ENCODE results near the gene CTNNAL1.
"Not testable (repeated sequence)": the region's sequence is repeated elsewhere in the genome, so short reads cannot be mapped to it uniquely, and the experiment has no call there.

Gene CTNNAL1

GRCh38 chr9:109012876-109013678, at the start of gene CTNNAL1:
CTNNAL1 (minus strand) TSS chr9:109013499; CDS start chr9:109013442, 57 bp downstream.
- DNase-seq (ENCODE audit: low read depth in 2 of 2) = peak; percentile 65 to 88

GRCh38 chr9:109062543-109062942, 49.2 kb upstream of the CTNNAL1 start:
- no peak for DNase-seq (ENCODE audit: low read depth in 2 of 2)

DNA sequence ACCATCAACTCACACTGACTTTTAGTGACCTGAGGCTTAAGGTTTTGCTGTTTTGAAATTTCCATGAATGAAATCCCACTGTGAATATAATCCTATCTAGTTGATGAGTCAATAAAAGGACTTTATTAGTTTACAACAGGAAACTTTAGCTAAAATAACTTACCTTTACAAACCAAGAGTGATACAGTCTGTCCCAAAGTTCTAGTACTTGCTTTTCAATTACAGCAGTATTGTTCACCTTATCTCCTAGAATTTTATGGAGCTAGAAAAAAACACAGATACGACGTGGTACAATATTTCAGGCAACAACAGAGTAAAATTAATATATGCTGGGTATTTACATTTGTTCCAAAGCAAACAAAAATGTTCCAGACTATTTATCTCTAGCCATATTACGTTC, 46.9 kb upstream of the CTNNAL1 start:
- DNase-seq (ENCODE audit: low read depth in 2 of 2) = no peak

DNA sequence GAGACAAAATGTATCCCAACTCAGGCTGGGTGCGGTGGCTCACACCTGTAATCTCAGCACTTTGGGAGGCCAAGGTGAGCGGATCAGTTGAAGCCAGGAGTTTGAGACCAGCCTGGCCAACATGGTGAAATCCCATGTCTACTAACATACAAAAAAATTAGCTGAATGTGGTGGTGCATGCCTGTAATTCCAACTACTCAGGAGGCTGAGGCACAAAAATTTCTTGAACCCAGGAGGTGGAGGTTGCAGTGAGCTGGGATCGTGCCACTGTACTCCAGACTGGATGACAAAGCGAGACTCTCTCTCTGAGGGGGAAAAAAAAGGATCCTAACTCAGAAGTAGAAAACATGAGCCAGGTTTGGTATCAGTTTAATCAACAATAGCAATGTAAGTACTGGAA, 39.8 kb upstream of the CTNNAL1 start:
- not testable (repeated sequence) for DNase-seq (ENCODE audit: low read depth in 2 of 2)

DNA sequence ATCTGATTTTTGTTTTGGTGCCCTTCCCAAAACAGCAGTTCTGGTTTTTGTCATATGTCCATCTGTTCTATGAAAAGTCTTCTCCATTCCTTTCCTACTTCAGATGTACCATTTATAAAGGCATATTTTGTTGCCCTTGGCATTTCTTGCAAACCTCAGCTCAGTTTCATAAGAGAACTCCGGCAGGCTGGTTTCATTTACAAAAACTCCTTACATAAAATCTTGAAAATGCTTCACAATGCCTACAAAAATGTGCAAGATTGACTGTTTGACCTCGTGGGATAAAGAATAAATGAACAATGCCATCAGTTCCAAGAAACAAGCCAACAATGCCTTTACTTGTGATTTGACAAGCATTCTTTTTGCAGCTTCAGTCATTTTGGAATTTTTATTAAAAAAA, 39.1 kb upstream of the CTNNAL1 start:
- DNase-seq (ENCODE audit: low read depth in 2 of 2) = no peak

- no peak for DNase-seq (ENCODE audit: low read depth in 2 of 2)
Observed at GRCh38 chr9:109051733-109052132, 38.4 kb upstream of the CTNNAL1 start.

DNA sequence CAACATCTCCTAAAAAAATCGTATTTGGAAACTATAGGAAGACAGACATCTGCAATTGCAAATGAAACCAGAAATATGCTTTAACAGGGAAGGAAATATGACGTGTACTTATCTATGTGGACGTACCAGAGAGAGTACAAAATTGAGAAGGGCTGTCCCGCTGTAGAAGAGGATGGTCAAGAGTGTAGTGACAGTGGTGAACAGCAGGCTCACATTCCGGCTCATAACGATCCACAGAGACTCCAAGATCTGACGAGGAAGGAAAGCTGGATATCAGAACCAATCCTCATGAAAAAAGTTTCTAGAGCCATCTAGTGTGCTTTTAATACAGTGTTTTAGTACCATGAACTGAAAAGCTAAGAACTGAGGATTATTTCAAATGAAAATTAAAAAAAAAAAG, 37.1 kb upstream of the CTNNAL1 start:
- DNase-seq (ENCODE audit: low read depth in 2 of 2) = no peak

GRCh38 chr9:109048822-109049221, 35.5 kb upstream of the CTNNAL1 start:
- no peak for DNase-seq (ENCODE audit: low read depth in 2 of 2)

GRCh38 chr9:109047259-109047658, 34.0 kb upstream of the CTNNAL1 start:
- DNase-seq (ENCODE audit: low read depth in 2 of 2) = no peak

DNA sequence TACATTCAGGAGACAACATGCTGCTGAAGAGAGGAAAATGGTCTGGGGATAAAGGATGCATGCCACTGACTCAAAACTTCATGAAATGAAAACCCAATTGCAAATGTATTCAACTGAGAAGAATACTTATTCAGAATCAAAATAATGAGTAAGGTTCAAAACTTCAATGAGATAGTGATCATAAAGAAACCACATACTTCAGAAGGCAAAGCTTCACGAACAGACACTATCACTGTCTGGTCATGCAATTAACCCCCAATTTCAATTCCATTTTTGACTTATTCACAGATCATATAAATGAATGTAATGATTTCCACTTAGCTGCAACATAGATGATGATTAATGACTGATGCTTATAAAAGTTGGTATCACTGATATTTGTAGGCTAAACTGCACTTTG, 33.0 kb upstream of the CTNNAL1 start:
- no peak for DNase-seq (ENCODE audit: low read depth in 2 of 2)

DNA sequence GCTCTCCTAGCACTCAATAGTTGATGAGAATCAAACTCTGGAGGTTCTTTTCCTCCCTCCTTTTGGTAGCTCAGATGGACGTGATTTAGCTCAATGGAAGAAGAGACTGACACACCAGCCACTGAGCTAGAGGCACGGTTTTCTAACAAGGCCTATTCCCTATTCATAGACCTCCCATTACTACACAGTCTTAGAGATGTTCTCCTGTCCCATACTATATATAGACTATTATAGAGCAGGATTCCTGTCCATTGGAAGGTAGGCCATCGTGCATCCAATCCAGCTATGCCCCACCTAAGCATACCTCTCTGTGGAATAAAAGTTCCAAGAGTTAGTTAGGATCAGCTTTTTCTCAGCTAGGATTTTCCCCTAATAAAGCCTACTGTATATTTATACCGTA, 30.3 kb upstream of the CTNNAL1 start:
- no peak for DNase-seq (ENCODE audit: low read depth in 2 of 2)

GRCh38 chr9:109040571-109040970, 27.3 kb upstream of the CTNNAL1 start:
- DNase-seq (ENCODE audit: low read depth in 2 of 2) = no peak

- no peak for DNase-seq (ENCODE audit: low read depth in 2 of 2)
Observed at GRCh38 chr9:109039539-109039938, 26.2 kb upstream of the CTNNAL1 start.

DNA sequence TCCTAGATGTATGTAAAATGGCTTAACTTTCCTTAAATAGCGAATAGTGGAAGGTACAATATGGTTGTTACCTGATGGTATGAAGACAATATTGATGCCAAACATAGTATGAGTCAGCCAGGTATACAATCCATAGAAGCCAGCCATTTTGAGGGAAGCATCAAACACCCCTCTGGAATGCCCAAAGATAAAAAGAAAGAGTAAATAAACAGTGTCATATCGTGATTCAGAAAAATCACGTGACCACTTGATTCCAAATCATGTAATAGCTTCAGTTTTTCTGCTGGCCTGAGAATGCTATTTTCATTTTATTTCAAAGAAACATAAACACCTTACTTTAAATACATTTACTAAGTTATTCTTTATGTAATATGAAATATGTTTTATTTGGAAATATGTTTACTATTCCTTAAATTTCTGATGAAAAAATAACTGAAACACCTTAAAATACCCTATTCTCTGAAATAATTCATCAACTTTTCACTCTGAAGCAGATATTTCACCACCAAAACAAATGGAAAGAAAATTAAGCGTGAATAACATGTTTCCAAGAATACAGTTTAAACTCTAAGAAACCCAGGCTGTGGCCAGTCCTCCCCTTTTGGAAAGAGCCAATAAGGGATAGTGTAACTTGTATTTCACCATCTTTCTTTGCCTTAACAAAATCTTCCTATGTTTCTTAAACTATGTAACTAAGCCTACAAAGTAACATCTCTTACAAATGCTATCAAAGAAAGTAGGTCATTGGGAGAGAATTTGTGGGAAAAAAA, 24.8 kb upstream of the CTNNAL1 start:
- no peak for DNase-seq (ENCODE audit: low read depth in 2 of 2)

DNA sequence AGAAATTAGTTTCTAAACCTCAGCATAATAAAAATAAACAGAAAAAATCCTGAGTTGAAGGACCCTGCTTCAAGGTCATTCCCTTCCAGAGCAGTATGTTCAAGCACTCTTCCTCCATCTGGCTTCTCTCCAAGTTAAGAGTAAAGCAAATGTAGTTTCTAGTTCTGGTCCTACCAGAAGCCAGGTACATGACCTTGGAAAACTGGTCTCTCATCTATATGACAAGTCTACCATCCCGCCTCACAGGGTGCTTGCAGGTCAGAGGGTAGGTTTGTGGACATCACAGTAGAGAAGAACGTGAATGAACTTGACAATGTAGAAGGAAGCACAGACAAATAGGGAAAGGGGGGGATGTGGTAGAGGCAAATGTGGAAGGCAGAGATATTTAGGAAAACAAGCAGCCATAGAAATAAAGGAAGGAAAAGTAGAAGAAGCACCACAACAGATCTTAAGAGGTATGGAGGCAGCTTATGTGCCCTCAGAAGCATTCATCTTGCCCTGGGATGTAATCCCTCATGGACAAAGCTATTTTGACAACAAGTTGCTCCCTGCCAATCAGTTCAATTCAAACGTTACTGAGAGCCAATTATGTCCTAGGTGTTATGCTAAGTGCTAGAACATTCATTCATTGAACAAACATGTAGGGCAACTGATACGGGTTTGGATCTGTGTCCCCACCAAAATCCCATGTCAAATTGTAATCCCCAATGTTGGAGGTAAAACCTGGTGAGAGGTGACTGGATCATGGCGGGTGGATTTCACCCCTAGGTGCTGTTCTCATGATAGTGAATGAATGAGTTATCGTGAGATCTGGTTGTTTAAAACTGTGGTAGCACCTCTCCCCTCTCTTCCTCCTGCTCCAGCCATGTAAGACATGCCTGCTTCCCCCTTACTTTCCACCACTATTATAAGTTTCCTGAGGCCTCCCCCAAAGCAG, 23.7 kb upstream of the CTNNAL1 start:
- no peak for DNase-seq (ENCODE audit: low read depth in 2 of 2)

DNA sequence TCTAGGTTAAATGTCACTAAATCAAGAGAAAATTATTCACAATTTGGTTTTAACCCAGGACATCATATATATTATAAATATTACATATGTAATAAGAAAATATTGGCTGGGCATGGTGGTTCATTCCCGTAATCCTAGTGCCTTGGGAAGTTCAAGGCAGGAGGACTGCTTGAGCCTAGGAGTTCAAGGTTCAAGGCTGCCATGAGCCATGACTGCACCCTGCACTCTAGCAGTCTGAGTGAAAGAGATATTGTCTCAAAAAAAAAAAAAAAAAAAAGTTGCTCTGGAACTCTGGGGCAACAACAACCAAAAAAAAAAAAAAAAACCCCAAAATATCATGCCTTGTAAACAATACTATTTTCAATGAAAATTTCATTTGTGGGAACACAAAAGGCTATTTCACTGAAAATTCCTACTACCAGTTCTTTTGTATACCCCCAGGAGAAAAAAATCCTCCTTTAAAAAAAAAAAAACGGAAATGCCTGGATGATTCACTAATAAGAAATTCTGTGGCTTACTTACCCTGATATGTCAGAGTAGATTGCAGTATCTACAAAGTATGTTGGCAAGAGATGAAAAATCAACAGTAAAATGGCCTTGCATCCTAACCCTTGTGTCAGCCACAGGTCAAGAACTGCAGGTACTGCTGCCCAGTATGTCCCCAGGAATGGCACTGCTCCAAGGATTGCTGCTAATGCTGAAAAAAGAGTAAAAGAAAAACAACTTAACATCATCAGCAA, 22.6 kb upstream of the CTNNAL1 start:
- DNase-seq (ENCODE audit: low read depth in 2 of 2) = no peak

GRCh38 chr9:109033941-109034700, 20.8 kb upstream of the CTNNAL1 start:
- no peak for DNase-seq (ENCODE audit: low read depth in 2 of 2)

GRCh38 chr9:109031241-109031640, 17.9 kb upstream of the CTNNAL1 start:
- no peak for DNase-seq (ENCODE audit: low read depth in 2 of 2)

DNA sequence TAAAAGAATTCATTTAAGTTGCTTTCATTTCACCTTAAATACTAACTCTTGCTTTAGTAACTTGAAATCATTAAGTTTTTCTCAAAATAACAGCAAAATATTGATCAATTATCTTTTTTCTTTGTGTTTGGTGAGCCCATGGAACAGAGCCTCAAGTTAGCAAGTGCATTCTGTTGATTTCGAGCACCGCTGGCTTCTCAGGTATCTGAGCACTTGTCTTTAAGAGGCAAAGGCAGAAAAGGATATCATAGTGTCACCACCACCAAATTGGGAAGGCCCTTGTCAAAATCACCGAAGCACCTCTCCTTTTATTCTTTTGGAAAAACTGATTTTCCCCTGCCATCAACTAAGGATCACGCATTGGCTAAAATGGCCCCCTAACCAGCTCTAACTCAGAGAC, 17.1 kb upstream of the CTNNAL1 start:
- no peak for DNase-seq (ENCODE audit: low read depth in 2 of 2)

DNA sequence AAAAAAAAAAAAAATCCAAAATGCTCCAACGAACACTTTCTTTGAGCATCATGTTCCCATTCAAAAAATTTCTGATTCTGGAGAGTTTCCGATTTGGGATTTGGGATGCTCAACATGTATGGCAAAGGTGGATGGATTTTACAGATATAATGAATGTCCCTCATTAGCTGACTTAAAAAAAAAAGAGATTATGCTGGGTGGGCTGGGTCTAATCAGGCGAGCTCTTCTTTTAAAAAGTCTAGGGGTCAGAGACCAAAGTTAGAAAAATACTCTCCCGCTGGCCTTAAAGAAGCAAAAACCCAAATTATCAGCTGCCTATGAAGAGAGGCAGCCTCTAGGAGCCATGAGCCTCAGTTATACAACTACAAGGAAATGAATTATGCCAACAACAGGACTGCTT, 15.2 kb upstream of the CTNNAL1 start:
- DNase-seq (ENCODE audit: low read depth in 2 of 2) = no peak

DNA sequence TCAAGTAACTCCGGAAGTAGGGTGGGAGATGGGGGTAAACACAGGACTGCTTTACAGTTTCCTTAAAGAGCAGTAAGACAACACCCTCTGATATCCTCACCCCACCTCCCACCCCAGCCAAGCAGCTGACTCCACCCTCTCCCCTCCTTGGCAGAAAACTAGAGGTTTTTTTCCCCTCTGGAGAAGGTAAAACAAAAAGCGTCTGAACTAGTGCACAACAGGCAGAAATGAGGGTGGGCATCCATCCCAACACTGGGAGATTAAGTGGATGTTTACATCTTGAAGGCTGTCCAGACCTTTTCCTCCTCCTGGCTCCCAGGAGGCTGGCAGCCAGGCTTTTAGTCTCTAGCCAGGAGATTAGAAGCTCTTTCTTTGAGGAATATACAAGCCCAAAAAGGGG, 13.9 kb upstream of the CTNNAL1 start:
- no peak for DNase-seq (ENCODE audit: low read depth in 2 of 2)

Data from stimulated activated CD4-positive, alpha-beta T cell treated with anti-CD3 and anti-CD28 coated beads, Interleukin-12 subunit alpha, Interleukin-12 subunit beta, amount 100 ng/mL, for 24 hours (primary cell).